Activated CD4-positive, alpha-beta T cell treated with anti-CD3 and anti-CD28 coated beads, Interleukin-2, amount 10 ng/mL, durations not matched to agents 7 days and 5 days (primary cell): ENCODE data around the gene NQO2. TPM values are rescaled to one million over a fixed set of nuclear protein-coding genes. Genes with fewer than 3 reads are reported as not detected.

Experiments
- CTCF ChIA-PET: fragments of 350-600 bp; sonication (Branson Sonifier 250); formaldehyde crosslinking; loops from one replicate; lab custom pipeline; 2021; ENCODE audit warnings: antibody characterized with exemption; lab: Charles Lee
- POLR2A ChIA-PET: fragments of 350-600 bp; sonication (Branson Sonifier 250); formaldehyde crosslinking; loops from one replicate; lab custom pipeline; 2021; ENCODE audit warnings: antibody characterized with exemption; lab: Charles Lee
- DNase-seq: peaks from one replicate; pipeline ENCODE4 v3.0.0-alpha.2; 2020
- H3K27ac Mint-ChIP-seq: one replicate; pipeline ENCODE4 v1.8.0; 2021; ENCODE audit warnings: mild to moderate bottlenecking, moderate library complexity, mixed read lengths
- H3K27me3 Mint-ChIP-seq: one replicate; pipeline ENCODE4 v1.8.0; 2021; ENCODE audit warnings: mixed read lengths
- H3K36me3 Mint-ChIP-seq: one replicate; pipeline ENCODE4 v1.8.0; 2021; ENCODE audit warnings: low read depth, mixed read lengths
- H3K4me1 Mint-ChIP-seq: one replicate; pipeline ENCODE4 v1.8.0; 2021; ENCODE audit warnings: mixed read lengths
- H3K4me3 Mint-ChIP-seq: one replicate; pipeline ENCODE4 v1.8.0; 2021; ENCODE audit warnings: mild to moderate bottlenecking, moderate library complexity, mixed read lengths
- H3K9me3 Mint-ChIP-seq: one replicate; pipeline ENCODE4 v1.8.0; 2021; ENCODE audit warnings: mixed read lengths
- total RNA-seq, 2 experiments: library from RNA; stranded (reverse); gene quantifications; one replicate each; pipeline ENCODE4 v1.2.3, GENCODE V29; 2021

Gene NQO2
- total RNA-seq, 2 experiments from 2014 or later, result 37.5 to 43.2 TPM

GRCh38 chr6:2961506-2961905 is 38.2 kb upstream of the NQO2 start:
- peaks cover 3% of the 10 kb centered on the region for H3K4me1 Mint-ChIP-seq
- no peaks in the 10 kb centered on the region for H3K36me3 Mint-ChIP-seq
- CTCF ChIA-PET, result no interaction called here
- no peak for DNase-seq
- H3K9me3 Mint-ChIP-seq, result no peaks in the 10 kb centered on the region
- H3K4me3 Mint-ChIP-seq, result no peak overlapping the region
- no peak overlapping the region for H3K27ac Mint-ChIP-seq
- POLR2A ChIA-PET, result interaction anchor here (0.6 kb wide), 1 partner anchor 65 kb away, joined by 4 read pairs; no protein-coding TSS in a partner anchor
- no peaks in the 10 kb centered on the region for H3K27me3 Mint-ChIP-seq

- ChIA-PET CTCF (no interaction called here), POLR2A (no interaction called here)
- Mint-ChIP-seq H3K4me3 (no peak overlapping the region), H3K36me3 (no peaks in the 10 kb centered on the region), H3K4me1 (peaks cover 3% of the 10 kb centered on the region), H3K27ac (no peak overlapping the region), H3K9me3 (no peaks in the 10 kb centered on the region), H3K27me3 (no peaks in the 10 kb centered on the region)
- no peak for DNase-seq
These were observed 37.7 kb upstream of the NQO2 start for GRCh38 chr6:2962004-2962403.

- no peak overlapping the region for H3K27ac Mint-ChIP-seq
- H3K27me3 Mint-ChIP-seq, result no peaks in the 10 kb centered on the region
- POLR2A ChIA-PET, result no interaction called here
- no peak for DNase-seq
- CTCF ChIA-PET, result interaction anchor here (0.5 kb wide), 1 partner anchor 48 kb away, joined by 4 read pairs; no protein-coding TSS in a partner anchor
- no peak overlapping the region for H3K4me3 Mint-ChIP-seq
- peaks cover 1% of the 10 kb centered on the region for H3K4me1 Mint-ChIP-seq
- no peaks in the 10 kb centered on the region for H3K9me3 Mint-ChIP-seq
- no peaks in the 10 kb centered on the region for H3K36me3 Mint-ChIP-seq
These were observed 37.1 kb upstream of the NQO2 start for GRCh38 chr6:2962636-2963035.

GRCh38 chr6:2963756-2964155 is 35.9 kb upstream of the NQO2 start:
- Mint-ChIP-seq H3K4me3 (no peak overlapping the region), H3K4me1 (no peaks in the 10 kb centered on the region), H3K36me3 (no peaks in the 10 kb centered on the region), H3K27ac (no peak overlapping the region), H3K27me3 (peaks cover 9% of the 10 kb centered on the region), H3K9me3 (no peaks in the 10 kb centered on the region)
- POLR2A ChIA-PET, result no interaction called here
- no peak for DNase-seq
- CTCF ChIA-PET, result no interaction called here

- H3K9me3 Mint-ChIP-seq, result no peaks in the 10 kb centered on the region
- no peak for DNase-seq
- H3K27ac Mint-ChIP-seq, result no peak overlapping the region
- H3K36me3 Mint-ChIP-seq, result no peaks in the 10 kb centered on the region
- no peak overlapping the region for H3K4me3 Mint-ChIP-seq
- ChIA-PET POLR2A (no interaction called here), CTCF (interaction anchor here (2.0 kb wide), 1 partner anchor 12 kb away, joined by 7 read pairs; no protein-coding TSS in a partner anchor)
- H3K27me3 Mint-ChIP-seq, result peaks cover 15% of the 10 kb centered on the region
- H3K4me1 Mint-ChIP-seq, result peaks cover 3% of the 10 kb centered on the region
These were observed 34.7 kb upstream of the NQO2 start for GRCh38 chr6:2964793-2965505.

- H3K4me3 Mint-ChIP-seq, result no peak overlapping the region
- H3K27ac Mint-ChIP-seq, result no peak overlapping the region
- no peaks in the 10 kb centered on the region for H3K36me3 Mint-ChIP-seq
- H3K27me3 Mint-ChIP-seq, result peaks cover 20% of the 10 kb centered on the region
- no peaks in the 10 kb centered on the region for H3K9me3 Mint-ChIP-seq
- H3K4me1 Mint-ChIP-seq, result peaks cover 11% of the 10 kb centered on the region
- DNase-seq, result no peak
- ChIA-PET POLR2A (interaction anchor here (0.6 kb wide), 1 partner anchor 794 kb away, joined by 8 read pairs; no protein-coding TSS in a partner anchor), CTCF (interaction anchor here (0.9 to 2.0 kb wide), 4 partner anchors 9 to 175 kb away, joined by 3 to 7 read pairs (median 4); no protein-coding TSS in a partner anchor)
These were observed 33.3 kb upstream of the NQO2 start for GRCh38 chr6:2966347-2966746.

GRCh38 chr6:2967936-2968335 is 31.8 kb upstream of the NQO2 start:
- peaks cover 2% of the 10 kb centered on the region for H3K36me3 Mint-ChIP-seq
- H3K27me3 Mint-ChIP-seq, result peaks cover 30% of the 10 kb centered on the region
- ChIA-PET POLR2A (no interaction called here), CTCF (no interaction called here)
- H3K9me3 Mint-ChIP-seq, result no peaks in the 10 kb centered on the region
- no peak overlapping the region for H3K4me3 Mint-ChIP-seq
- H3K27ac Mint-ChIP-seq, result no peak overlapping the region
- peaks cover 24% of the 10 kb centered on the region for H3K4me1 Mint-ChIP-seq
- DNase-seq, result no peak

- H3K36me3 Mint-ChIP-seq, result peaks cover 5% of the 10 kb centered on the region
- ChIA-PET CTCF (no interaction called here), POLR2A (no interaction called here)
- no peak overlapping the region for H3K27ac Mint-ChIP-seq
- DNase-seq, result no peak
- peaks cover 2% of the 10 kb centered on the region for H3K9me3 Mint-ChIP-seq
- H3K4me1 Mint-ChIP-seq, result peaks cover 26% of the 10 kb centered on the region
- H3K27me3 Mint-ChIP-seq, result peaks cover 36% of the 10 kb centered on the region
- no peak overlapping the region for H3K4me3 Mint-ChIP-seq
These were observed 31.0 kb upstream of the NQO2 start for GRCh38 chr6:2968600-2969135.

GRCh38 chr6:2969549-2969948 is 30.1 kb upstream of the NQO2 start:
- Mint-ChIP-seq H3K9me3 (peaks cover 2% of the 10 kb centered on the region), H3K4me3 (no peak overlapping the region)
- POLR2A ChIA-PET, result no interaction called here

GRCh38 chr6:2970034-2970685 is 29.5 kb upstream of the NQO2 start:
- H3K27ac Mint-ChIP-seq, result peak overlapping the region; percentile 86
- no peak for DNase-seq
- H3K4me1 Mint-ChIP-seq, result peaks cover 26% of the 10 kb centered on the region
- H3K36me3 Mint-ChIP-seq, result peaks cover 7% of the 10 kb centered on the region
- H3K4me3 Mint-ChIP-seq, result peak overlapping the region; percentile 79
- H3K9me3 Mint-ChIP-seq, result peaks cover 2% of the 10 kb centered on the region
- ChIA-PET CTCF (no interaction called here), POLR2A (no interaction called here)
- peaks cover 38% of the 10 kb centered on the region for H3K27me3 Mint-ChIP-seq

More at GRCh38 chr6:2969549-2969948, 30.1 kb upstream of the NQO2 start:
- CTCF ChIA-PET, result no interaction called here
- H3K27me3 Mint-ChIP-seq, result peaks cover 38% of the 10 kb centered on the region
- H3K27ac Mint-ChIP-seq, result no peak overlapping the region
- no peak for DNase-seq
- H3K4me1 Mint-ChIP-seq, result peaks cover 26% of the 10 kb centered on the region
- peaks cover 7% of the 10 kb centered on the region for H3K36me3 Mint-ChIP-seq

- DNase-seq, result peak; percentile 31
- ChIA-PET POLR2A (no interaction called here), CTCF (interaction anchor here (0.6 to 1.6 kb wide), 4 partner anchors 15 to 19 kb away, joined by 3 to 5 read pairs (median 4); no protein-coding TSS in a partner anchor)
- Mint-ChIP-seq H3K4me1 (peaks cover 29% of the 10 kb centered on the region), H3K27ac (peak overlapping the region; percentile 86), H3K4me3 (peak overlapping the region; percentile 79), H3K36me3 (peaks cover 7% of the 10 kb centered on the region), H3K9me3 (peaks cover 2% of the 10 kb centered on the region), H3K27me3 (peaks cover 38% of the 10 kb centered on the region)
These were observed 28.8 kb upstream of the NQO2 start for GRCh38 chr6:2970753-2971419.

- DNase-seq, result peak; percentile 15
- peaks cover 38% of the 10 kb centered on the region for H3K27me3 Mint-ChIP-seq
- ChIA-PET CTCF (interaction anchor here (0.6 to 1.6 kb wide), 5 partner anchors 16 to 19 kb away, joined by 3 to 5 read pairs (median 3); no protein-coding TSS in a partner anchor), POLR2A (no interaction called here)
- H3K4me3 Mint-ChIP-seq, result peak within 1 kb of the TSS; percentile 79
- peaks cover 7% of the 10 kb centered on the region for H3K36me3 Mint-ChIP-seq
- H3K27ac Mint-ChIP-seq, result peak within 1 kb of the TSS; percentile 86
- H3K9me3 Mint-ChIP-seq, result peaks cover 2% of the 10 kb centered on the region
- H3K4me1 Mint-ChIP-seq, result peaks cover 35% of the 10 kb centered on the region
These were observed 28.1 kb upstream of the NQO2 start, which contains the start of gene SERPINB6 for GRCh38 chr6:2971420-2972218. Gene SERPINB6, minus strand, starts transcription at chr6:2971567. Its CDS starts 12,235 bp downstream, at chr6:2959332.
